Left renal pelvis (tissue), 4 donors: ENCODE data around the gene CADPS2. TPM values are rescaled to one million over a fixed set of nuclear protein-coding genes. Genes with fewer than 3 reads are reported as not detected.

Experiments
- DNase-seq, 4 donors: peaks; one replicate each; pipeline ENCODE4 v3.0.0-alpha.2; 2013; ENCODE audit warnings: low read depth in 4 of 4, low spot score in 3 of 4
- polyA plus RNA-seq, 4 donors: library from polyadenylated mRNA; unstranded; fragments of 120-200 nt; gene quantifications; one replicate each; pipeline ENCODE4 v1.2.1, GENCODE V29; 2013; ENCODE audit not compliant: insufficient read length in 4 of 4

CADPS2 gene
- polyA plus RNA-seq, 4 donors, result 42.6 to 124 (median 54.3) TPM

- no peak for DNase-seq
These were observed 473.8 kb downstream of the CADPS2 start for GRCh38 chr7:122412441-122412840.

GRCh38 chr7:122407195-122407594 is 479.1 kb downstream of the CADPS2 start:
- no peak for DNase-seq

GRCh38 chr7:122403113-122403512 is 483.1 kb downstream of the CADPS2 start:
- no peak for DNase-seq

- no peak for DNase-seq
These were observed 484.0 kb downstream of the CADPS2 start for GRCh38 chr7:122402235-122402634.

- no peak for DNase-seq
These were observed 488.9 kb downstream of the CADPS2 start for GRCh38 chr7:122397381-122397780.

- no peak for DNase-seq
These were observed 491.7 kb downstream of the CADPS2 start for GRCh38 chr7:122394512-122394911.

- DNase-seq, result no peak
These were observed 501.7 kb downstream of the CADPS2 start for GRCh38 chr7:122384528-122384927.

- no peak for DNase-seq
These were observed 502.3 kb downstream of the CADPS2 start for GRCh38 chr7:122383934-122384333.

GRCh38 chr7:122380992-122381391 is 505.3 kb downstream of the CADPS2 start:
- no peak for DNase-seq

- DNase-seq, result no peak
These were observed 506.8 kb downstream of the CADPS2 start for GRCh38 chr7:122379491-122379890.

GRCh38 chr7:122369756-122370155 is 516.5 kb downstream of the CADPS2 start:
- DNase-seq, result no peak

GRCh38 chr7:122364761-122365280 is 521.4 kb downstream of the CADPS2 start:
- no peak for DNase-seq

GRCh38 chr7:122363144-122363543 is 523.1 kb downstream of the CADPS2 start:
- no peak for DNase-seq

- no peak for DNase-seq
These were observed 523.8 kb downstream of the CADPS2 start for GRCh38 chr7:122362473-122362872.

- DNase-seq, result no peak
These were observed 531.6 kb downstream of the CADPS2 start for GRCh38 chr7:122354656-122355055.

- no peak for DNase-seq
These were observed 533.8 kb downstream of the CADPS2 start for GRCh38 chr7:122352454-122352853.

GRCh38 chr7:122350701-122351100 is 535.6 kb downstream of the CADPS2 start:
- no peak for DNase-seq

GRCh38 chr7:122344303-122344620 is 542.0 kb downstream of the CADPS2 start:
- no peak for DNase-seq

- no peak for DNase-seq
These were observed 542.5 kb downstream of the CADPS2 start for GRCh38 chr7:122343601-122344302.

- no peak for DNase-seq
These were observed 545.8 kb downstream of the CADPS2 start for GRCh38 chr7:122340427-122340826.

- DNase-seq, result no peak
These were observed 546.9 kb downstream of the CADPS2 start for GRCh38 chr7:122339145-122339904.

GRCh38 chr7:122337011-122337410 is 549.2 kb downstream of the CADPS2 start:
- no peak for DNase-seq
